ENCODE measurements around the gene PODXL2. TPM values are rescaled to one million over a fixed set of nuclear protein-coding genes. Genes with fewer than 3 reads are reported as not detected.
A peak's percentile ranks its signal among the peaks of the same experiment; 100 is the strongest.

Gene PODXL2
- total RNA-seq, 1 donor from 2014 or later: 25.7 TPM

DNA sequence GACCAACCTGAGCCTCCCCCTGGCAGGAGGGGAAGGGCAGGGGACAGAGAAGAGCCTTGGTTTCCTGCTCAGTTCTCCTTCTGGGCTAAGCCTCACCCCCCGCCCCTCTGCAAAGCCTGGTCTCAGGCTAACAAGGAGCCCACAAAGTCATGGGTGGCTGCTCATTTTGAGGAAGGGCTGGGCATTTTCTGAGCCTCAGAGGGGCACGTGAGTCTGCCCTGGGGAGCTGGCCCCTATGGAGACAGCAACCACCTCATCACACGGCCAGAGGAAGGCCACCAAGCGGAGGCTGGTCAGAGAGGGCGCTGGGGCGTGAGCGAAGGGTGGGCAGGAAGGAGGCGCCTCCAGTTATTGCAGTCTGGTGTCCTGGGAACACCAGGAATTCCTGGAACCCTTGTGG lies 62.5 kb downstream of the PODXL2 start:
- TF ChIP-seq, protein P1, sequence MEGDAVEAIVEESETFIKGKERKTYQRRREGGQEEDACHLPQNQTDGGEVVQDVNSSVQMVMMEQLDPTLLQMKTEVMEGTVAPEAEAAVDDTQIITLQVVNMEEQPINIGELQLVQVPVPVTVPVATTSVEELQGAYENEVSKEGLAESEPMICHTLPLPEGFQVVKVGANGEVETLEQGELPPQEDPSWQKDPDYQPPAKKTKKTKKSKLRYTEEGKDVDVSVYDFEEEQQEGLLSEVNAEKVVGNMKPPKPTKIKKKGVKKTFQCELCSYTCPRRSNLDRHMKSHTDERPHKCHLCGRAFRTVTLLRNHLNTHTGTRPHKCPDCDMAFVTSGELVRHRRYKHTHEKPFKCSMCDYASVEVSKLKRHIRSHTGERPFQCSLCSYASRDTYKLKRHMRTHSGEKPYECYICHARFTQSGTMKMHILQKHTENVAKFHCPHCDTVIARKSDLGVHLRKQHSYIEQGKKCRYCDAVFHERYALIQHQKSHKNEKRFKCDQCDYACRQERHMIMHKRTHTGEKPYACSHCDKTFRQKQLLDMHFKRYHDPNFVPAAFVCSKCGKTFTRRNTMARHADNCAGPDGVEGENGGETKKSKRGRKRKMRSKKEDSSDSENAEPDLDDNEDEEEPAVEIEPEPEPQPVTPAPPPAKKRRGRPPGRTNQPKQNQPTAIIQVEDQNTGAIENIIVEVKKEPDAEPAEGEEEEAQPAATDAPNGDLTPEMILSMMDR (IDR thresholded peaks at IDR 0.05; ENCODE audit: unreplicated experiment): no peak
- Mint-ChIP-seq H3K9me3 (ENCODE audit: low read depth) (no peaks in the 10 kb centered on the region), H3K4me3 (ENCODE audit: low read depth) (no peak overlapping the region), H3K27me3 (peaks cover 5% of the 10 kb centered on the region), H3K36me3 (ENCODE audit: insufficient read depth) (no peaks in the 10 kb centered on the region), H3K27ac (no peak overlapping the region), H3K4me1 (ENCODE audit: low read depth) (peaks cover 1% of the 10 kb centered on the region)
- DNase-seq (ENCODE audit: low spot score, unreplicated experiment): no peak

DNA sequence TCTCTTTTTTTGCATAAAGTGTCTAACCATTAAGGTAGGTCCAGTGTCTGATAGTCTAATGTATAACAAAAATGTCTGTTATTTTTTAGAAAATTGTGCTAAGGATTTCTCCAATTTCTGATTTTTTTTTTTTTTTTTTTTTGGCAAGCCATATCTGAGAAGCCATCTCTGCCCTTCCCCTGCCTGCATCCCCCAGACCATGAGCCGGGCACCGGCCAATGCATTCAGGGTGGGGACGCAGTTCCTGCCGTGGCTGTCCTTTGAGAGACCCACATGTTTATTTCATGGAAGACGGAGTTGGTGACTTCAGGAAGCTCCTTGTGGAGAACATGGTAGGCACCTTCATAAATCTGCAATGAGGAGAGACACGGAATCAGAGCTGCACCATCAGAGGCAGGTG lies 63.0 kb downstream of the PODXL2 start:
- no peaks in the 10 kb centered on the region for H3K9me3 Mint-ChIP-seq (ENCODE audit: low read depth)
- no peak overlapping the region for H3K27ac Mint-ChIP-seq
- DNase-seq (ENCODE audit: low spot score, unreplicated experiment): no peak
- H3K36me3 Mint-ChIP-seq (ENCODE audit: insufficient read depth): no peaks in the 10 kb centered on the region
- peaks cover 1% of the 10 kb centered on the region for H3K4me1 Mint-ChIP-seq (ENCODE audit: low read depth)
- H3K4me3 Mint-ChIP-seq (ENCODE audit: low read depth): no peak overlapping the region
- H3K27me3 Mint-ChIP-seq: peaks cover 5% of the 10 kb centered on the region
- TF ChIP-seq, protein P1 (IDR thresholded peaks at IDR 0.05; ENCODE audit: unreplicated experiment): no peak

DNA sequence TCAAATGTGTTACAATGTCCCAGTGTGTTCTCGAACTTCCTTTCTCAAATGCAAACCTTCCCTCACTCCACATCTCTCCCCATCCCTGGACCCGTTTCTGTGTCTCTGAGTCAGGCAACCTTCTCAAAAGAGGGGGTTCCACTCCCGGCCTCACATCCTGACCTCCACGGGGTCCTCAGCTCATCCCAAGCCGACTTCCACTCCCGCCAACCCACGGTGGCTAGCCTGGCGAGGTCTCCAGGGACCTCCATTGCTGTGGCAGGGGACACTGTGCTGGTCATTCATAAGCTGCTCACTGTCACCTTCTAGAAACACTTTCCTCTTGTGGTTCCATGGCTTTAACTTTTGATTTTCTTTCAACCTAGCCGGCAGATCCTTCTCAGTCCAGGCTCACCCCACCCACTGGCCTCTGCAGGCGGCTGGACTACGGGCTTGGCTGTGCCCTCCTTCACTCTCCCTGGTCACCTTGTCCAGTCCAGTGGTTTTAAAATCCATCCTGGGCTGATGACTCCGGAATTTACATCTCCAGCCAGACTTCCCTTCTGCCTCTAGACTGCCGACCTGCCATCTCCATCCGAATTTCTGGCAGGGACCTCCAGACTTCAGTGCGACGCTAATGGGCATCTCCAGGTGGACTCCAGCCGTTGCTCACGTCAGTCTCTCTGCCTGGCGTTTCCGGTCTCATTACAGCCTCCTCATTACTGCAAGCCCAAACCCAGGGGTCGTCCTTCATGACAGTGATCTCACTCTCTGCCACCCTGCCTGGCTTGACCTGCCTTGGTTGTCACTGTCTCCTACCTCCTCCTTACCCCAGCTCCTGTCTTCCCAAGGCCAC lies 63.7 kb downstream of the PODXL2 start:
- TF ChIP-seq, protein P1 (IDR thresholded peaks at IDR 0.05; ENCODE audit: unreplicated experiment): no peak
- DNase-seq (ENCODE audit: low spot score, unreplicated experiment): no peak
- no peaks in the 10 kb centered on the region for H3K36me3 Mint-ChIP-seq (ENCODE audit: insufficient read depth)
- H3K4me1 Mint-ChIP-seq (ENCODE audit: low read depth): peaks cover 1% of the 10 kb centered on the region
- no peaks in the 10 kb centered on the region for H3K9me3 Mint-ChIP-seq (ENCODE audit: low read depth)
- no peak overlapping the region for H3K27ac Mint-ChIP-seq
- no peak overlapping the region for H3K4me3 Mint-ChIP-seq (ENCODE audit: low read depth)
- peaks cover 5% of the 10 kb centered on the region for H3K27me3 Mint-ChIP-seq

DNA sequence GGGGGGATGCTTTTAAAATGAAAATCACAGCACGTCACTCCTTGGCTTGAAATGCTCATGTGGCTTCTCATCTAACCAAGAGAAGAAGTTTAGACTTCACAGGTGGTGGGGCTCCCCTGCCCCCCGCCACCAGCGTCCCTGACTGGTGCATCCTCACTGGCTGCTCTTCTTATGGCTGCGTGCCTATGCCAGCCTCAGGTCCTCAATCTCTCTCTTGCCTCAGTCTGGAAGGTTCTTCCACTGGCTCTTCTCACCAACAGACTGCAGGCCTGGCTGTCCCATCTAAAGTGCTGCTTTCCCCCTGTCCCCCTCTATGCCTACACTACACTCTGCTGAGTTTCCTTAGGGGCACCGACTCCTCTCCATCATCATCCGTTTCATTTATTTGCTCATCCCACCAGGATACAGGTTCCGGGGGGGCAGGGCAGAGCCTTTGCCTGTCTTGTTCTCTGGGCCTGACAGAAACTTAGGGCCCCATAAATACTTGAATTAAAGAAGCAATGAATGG lies 64.4 kb downstream of the PODXL2 start:
- DNase-seq (ENCODE audit: low spot score, unreplicated experiment): no peak
- no peak overlapping the region for H3K27ac Mint-ChIP-seq
- no peak overlapping the region for H3K4me3 Mint-ChIP-seq (ENCODE audit: low read depth)
- no peaks in the 10 kb centered on the region for H3K9me3 Mint-ChIP-seq (ENCODE audit: low read depth)
- H3K36me3 Mint-ChIP-seq (ENCODE audit: insufficient read depth): no peaks in the 10 kb centered on the region
- TF ChIP-seq, protein P1 (IDR thresholded peaks at IDR 0.05; ENCODE audit: unreplicated experiment): no peak
- peaks cover 5% of the 10 kb centered on the region for H3K27me3 Mint-ChIP-seq
- peaks cover 1% of the 10 kb centered on the region for H3K4me1 Mint-ChIP-seq (ENCODE audit: low read depth)

DNA sequence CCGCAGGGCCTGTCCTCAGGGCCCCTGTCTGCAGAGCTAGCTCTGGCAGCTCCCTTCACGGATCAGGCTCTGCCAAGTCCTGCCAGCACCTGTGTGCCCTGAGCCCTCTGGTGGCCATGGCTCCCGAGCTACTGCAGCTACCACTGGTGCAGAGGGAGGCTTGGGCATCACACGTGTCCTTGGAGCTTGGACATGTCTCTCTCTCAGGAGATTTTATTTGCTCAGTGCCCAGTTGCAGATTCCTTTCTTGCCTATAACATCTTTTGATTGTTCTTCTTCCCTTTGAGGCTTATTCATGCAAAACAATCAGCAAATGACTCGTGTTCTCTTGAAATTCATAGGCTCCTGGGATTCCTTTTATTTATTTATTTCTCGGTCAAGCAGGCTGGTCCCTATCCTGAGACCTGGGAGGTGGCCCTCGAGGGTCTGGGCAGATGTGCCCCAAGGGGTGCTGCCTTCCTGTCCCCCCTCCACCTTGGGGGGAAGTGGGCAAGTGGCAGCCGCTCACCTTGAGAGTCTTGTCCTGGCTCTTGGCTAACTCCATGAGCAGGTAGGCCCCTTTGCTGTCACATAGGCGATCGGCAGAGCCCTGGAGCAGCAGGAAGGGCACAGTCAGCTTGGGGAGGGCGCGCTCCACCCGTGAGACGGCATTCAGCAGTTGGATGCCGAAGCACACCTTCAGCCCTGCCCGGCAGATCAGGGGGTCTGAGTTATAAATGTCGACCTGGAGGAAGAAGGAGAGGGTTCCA lies 65.7 kb downstream of the PODXL2 start:
- Mint-ChIP-seq H3K27me3 (peaks cover 8% of the 10 kb centered on the region), H3K9me3 (ENCODE audit: low read depth) (no peaks in the 10 kb centered on the region), H3K27ac (no peak overlapping the region), H3K4me3 (ENCODE audit: low read depth) (no peak overlapping the region), H3K36me3 (ENCODE audit: insufficient read depth) (no peaks in the 10 kb centered on the region), H3K4me1 (ENCODE audit: low read depth) (peaks cover 1% of the 10 kb centered on the region)
- DNase-seq (ENCODE audit: low spot score, unreplicated experiment): no peak
- TF ChIP-seq, protein P1 (IDR thresholded peaks at IDR 0.05; ENCODE audit: unreplicated experiment): peak; percentile 21

All from progenitor cell of endocrine pancreas (in vitro differentiated cells).